Nephron (organoid): Measurements from ENCODE around the gene BRINP2.

ENCODE experiments used
- H3K27ac Mint-ChIP-seq, 3 experiments: 2 replicates each; pipeline ENCODE4 v1.8.0; 2020; ENCODE audit warnings: mixed read lengths in 3 of 3, mild to moderate bottlenecking in 2 of 3, moderate library complexity in 1 of 3
- H3K27me3 Mint-ChIP-seq: 2 replicates; pipeline ENCODE4 v1.8.0; 2021; ENCODE audit warnings: low read depth, mild to moderate bottlenecking, moderate library complexity, mixed read lengths
- H3K36me3 Mint-ChIP-seq: 2 replicates; pipeline ENCODE4 v1.8.0; 2020; ENCODE audit warnings: low read depth, mixed read lengths
- H3K4me1 Mint-ChIP-seq: 2 replicates; pipeline ENCODE4 v1.8.0; 2020; ENCODE audit warnings: mixed read lengths
- H3K4me3 Mint-ChIP-seq, 3 experiments: 2 replicates each; pipeline ENCODE4 v1.8.0; 2020; ENCODE audit warnings: mild to moderate bottlenecking in 3 of 3, mixed read lengths in 3 of 3, moderate library complexity in 2 of 3
- H3K9me3 Mint-ChIP-seq: 2 replicates; pipeline ENCODE4 v1.8.0; 2020; ENCODE audit warnings: mixed read lengths
- TF ChIP-seq, protein P1 (sequence below), 3 experiments: fragments of 200-600 bp; sonication (generic); IDR thresholded peaks; one replicate each; pipeline ENCODE4 v1.5.0; 2021; ENCODE audit warnings: antibody characterized with exemption in 3 of 3; ENCODE audit not compliant: unreplicated experiment in 3 of 3

Gene BRINP2

DNA sequence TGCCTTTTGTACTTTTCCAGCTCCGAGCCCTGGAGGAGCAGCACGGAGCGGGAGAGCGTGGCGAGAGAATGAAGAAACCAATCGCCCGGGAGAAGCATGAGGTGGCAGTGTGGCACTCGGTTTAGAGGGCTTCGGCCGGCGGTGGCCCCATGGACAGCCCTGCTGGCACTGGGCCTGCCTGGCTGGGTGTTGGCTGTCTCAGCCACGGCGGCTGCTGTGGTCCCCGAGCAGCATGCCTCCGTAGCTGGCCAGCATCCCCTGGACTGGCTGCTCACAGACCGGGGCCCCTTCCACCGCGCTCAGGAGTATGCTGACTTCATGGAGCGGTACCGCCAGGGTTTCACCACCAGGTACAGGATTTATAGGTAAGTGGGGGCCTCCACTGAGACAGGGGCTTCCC, 59.0 kb downstream of the BRINP2 start:
- peaks cover 10% of the 10 kb centered on the region for H3K27me3 Mint-ChIP-seq
- TF ChIP-seq, protein P1, sequence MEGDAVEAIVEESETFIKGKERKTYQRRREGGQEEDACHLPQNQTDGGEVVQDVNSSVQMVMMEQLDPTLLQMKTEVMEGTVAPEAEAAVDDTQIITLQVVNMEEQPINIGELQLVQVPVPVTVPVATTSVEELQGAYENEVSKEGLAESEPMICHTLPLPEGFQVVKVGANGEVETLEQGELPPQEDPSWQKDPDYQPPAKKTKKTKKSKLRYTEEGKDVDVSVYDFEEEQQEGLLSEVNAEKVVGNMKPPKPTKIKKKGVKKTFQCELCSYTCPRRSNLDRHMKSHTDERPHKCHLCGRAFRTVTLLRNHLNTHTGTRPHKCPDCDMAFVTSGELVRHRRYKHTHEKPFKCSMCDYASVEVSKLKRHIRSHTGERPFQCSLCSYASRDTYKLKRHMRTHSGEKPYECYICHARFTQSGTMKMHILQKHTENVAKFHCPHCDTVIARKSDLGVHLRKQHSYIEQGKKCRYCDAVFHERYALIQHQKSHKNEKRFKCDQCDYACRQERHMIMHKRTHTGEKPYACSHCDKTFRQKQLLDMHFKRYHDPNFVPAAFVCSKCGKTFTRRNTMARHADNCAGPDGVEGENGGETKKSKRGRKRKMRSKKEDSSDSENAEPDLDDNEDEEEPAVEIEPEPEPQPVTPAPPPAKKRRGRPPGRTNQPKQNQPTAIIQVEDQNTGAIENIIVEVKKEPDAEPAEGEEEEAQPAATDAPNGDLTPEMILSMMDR (IDR thresholded peaks at IDR 0.05; ENCODE audit: unreplicated experiment in 3 of 3), result no peak
- H3K9me3 Mint-ChIP-seq, result no peaks in the 10 kb centered on the region
- no peak overlapping the region for H3K4me3 Mint-ChIP-seq
- no peaks in the 10 kb centered on the region for H3K4me1 Mint-ChIP-seq
- H3K36me3 Mint-ChIP-seq, result no peaks in the 10 kb centered on the region
- H3K27ac Mint-ChIP-seq, result no peak overlapping the region

DNA sequence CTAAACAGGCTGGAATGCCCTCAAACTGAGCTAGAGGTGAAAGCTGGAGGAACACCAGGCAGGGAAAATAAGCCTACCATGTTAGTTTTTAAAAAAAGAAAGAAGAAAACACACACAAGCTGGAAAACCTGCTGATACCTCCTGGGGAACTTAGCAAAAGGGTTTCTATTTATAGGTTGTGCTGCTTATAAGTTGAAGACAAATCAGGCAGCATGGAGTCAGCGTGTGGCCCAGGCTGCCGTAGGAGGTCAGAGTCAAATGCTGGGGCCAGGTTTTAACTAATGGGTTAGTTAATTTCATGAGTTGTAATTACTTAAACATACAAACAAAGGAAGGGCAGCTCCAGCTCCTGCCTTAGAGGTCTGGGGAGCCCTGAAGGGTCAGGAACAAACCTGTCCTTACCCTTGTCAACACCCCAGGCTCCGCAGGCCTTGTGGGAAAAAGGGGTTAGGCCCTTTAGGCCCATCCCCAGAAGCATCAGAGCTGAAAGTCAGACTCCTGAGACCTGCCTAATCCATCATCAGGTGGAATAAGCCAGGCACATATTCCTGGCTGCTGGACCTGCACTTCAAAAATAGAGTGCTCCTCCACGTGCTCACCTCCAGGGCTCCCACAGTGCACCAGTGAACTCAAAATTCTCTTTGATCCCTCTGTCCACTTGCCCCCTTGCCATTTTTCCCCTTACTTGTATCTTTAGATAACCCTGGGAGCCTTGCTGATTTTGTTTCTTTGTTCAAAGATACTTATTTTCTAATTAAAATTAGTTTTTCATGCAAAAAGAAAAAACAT, 59.7 kb downstream of the BRINP2 start:
- peaks cover 2% of the 10 kb centered on the region for H3K4me1 Mint-ChIP-seq
- H3K9me3 Mint-ChIP-seq, result no peaks in the 10 kb centered on the region
- TF ChIP-seq, protein P1 (IDR thresholded peaks at IDR 0.05; ENCODE audit: unreplicated experiment in 3 of 3), result no peak
- peaks cover 11% of the 10 kb centered on the region for H3K27me3 Mint-ChIP-seq
- no peak overlapping the region for H3K4me3 Mint-ChIP-seq
- no peaks in the 10 kb centered on the region for H3K36me3 Mint-ChIP-seq
- H3K27ac Mint-ChIP-seq, result no peak overlapping the region

DNA sequence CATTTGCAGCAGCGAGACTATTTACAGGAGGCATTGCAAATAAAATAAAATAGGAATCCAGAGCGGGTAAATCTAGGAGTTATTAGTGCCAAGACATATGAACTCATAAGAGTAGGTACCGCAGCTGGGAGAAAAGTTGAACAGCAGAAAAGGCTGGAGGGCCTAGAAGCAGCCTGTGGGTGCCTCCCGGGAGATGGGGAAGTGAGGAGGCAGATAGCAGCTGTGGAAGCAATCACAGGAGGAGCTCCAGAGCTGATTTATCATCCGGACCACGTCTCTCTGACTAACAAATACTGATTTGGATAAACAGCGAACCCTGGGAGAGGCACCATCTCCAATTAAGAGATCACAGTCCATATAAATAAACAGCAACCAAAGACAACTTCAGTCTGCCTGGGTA, 64.6 kb downstream of the BRINP2 start:
- TF ChIP-seq, protein P1 (IDR thresholded peaks at IDR 0.05; ENCODE audit: unreplicated experiment in 3 of 3), result no peak
- Mint-ChIP-seq H3K9me3 (no peaks in the 10 kb centered on the region), H3K27ac (no peak overlapping the region), H3K4me1 (peaks cover 21% of the 10 kb centered on the region), H3K36me3 (no peaks in the 10 kb centered on the region), H3K4me3 (no peak overlapping the region), H3K27me3 (peaks cover 9% of the 10 kb centered on the region)

DNA sequence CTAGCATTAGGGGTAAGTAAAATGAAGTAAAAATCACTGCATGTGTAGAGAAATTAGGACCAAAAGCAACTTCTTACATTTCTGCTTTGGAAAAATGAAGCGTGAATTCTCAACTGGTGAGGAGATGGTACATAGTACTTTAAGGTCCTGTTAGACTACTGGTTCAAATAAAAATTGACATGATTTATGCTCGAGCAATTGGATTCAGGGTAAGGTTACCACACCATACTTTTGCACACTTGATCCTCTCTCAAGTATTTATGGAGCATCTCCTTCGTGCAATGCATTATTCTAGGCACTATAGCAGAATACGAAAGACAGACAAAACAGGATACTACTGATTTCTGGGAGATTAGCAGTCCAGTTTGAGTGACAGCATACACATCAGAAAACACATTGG, 66.2 kb downstream of the BRINP2 start:
- Mint-ChIP-seq H3K27ac (no peak overlapping the region), H3K4me3 (no peak overlapping the region), H3K9me3 (no peaks in the 10 kb centered on the region)

DNA sequence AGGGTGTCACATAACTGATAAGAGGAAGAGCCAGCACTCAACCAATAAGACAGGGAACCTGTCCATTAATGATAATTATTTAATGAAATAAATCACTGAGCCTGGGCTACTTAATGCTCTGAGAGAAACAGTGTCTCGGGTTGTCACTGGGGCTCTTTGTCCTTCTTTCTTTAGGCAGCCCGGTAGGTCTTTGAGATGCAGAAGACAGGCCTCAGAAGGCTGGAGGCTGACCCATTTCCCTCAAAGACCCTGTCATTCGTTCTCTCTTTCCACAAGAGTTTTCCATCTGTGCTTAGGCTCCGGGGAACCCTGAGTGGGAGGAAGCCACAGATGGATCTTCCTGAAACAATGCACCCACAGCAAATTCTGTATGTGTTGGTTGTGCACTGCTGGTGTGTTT, 68.2 kb downstream of the BRINP2 start:
- peaks cover 21% of the 10 kb centered on the region for H3K4me1 Mint-ChIP-seq
- no peaks in the 10 kb centered on the region for H3K9me3 Mint-ChIP-seq
- TF ChIP-seq, protein P1 (IDR thresholded peaks at IDR 0.05; ENCODE audit: unreplicated experiment in 3 of 3), result no peak
- H3K27ac Mint-ChIP-seq, result no peak overlapping the region
- peaks cover 15% of the 10 kb centered on the region for H3K27me3 Mint-ChIP-seq
- no peaks in the 10 kb centered on the region for H3K36me3 Mint-ChIP-seq
- no peak overlapping the region for H3K4me3 Mint-ChIP-seq

More for the DNA sequence above, 66.2 kb downstream of the BRINP2 start:
- Mint-ChIP-seq H3K36me3 (no peaks in the 10 kb centered on the region), H3K4me1 (peaks cover 21% of the 10 kb centered on the region), H3K27me3 (peaks cover 10% of the 10 kb centered on the region)
- TF ChIP-seq, protein P1 (IDR thresholded peaks at IDR 0.05; ENCODE audit: unreplicated experiment in 3 of 3), result no peak

DNA sequence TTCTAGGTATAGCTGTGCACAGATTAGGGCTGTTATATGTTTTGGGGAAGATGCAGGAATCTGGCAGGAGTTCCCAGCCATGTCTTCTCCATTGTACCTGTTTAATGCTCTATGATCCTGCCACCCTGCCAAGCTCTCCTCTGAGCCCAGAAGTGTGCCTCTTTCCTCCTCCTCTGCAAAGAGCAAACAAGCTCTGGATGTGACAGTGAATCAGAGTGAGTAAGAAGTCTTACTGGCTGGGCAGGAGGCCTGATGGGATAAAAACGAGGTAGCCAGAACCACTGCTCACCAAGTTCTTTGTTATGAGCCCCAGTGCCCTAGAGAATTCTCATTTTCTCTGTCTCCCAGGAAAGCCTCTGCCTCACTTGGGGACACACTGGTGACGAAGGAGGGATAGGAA, 69.0 kb downstream of the BRINP2 start:
- Mint-ChIP-seq H3K4me1 (peaks cover 21% of the 10 kb centered on the region), H3K4me3 (no peak overlapping the region), H3K27me3 (peaks cover 15% of the 10 kb centered on the region), H3K36me3 (no peaks in the 10 kb centered on the region), H3K27ac (no peak overlapping the region), H3K9me3 (no peaks in the 10 kb centered on the region)
- TF ChIP-seq, protein P1 (IDR thresholded peaks at IDR 0.05; ENCODE audit: unreplicated experiment in 3 of 3), result no peak
